NK-92 treated with Interleukin-12 subunit alpha and Interleukin-12 subunit beta, amount 100 ng/mL, for 24 hours (cell line): ENCODE measurements around the gene MLIP.
"Not testable (repeated sequence)": the region's sequence is repeated elsewhere in the genome, so short reads cannot be mapped to it uniquely, and the experiment has no call there.

Source experiments
- DNase-seq: peaks from one replicate; lab custom pipeline; 2025; lab: John Stamatoyannopoulos, UW

MLIP gene

DNA sequence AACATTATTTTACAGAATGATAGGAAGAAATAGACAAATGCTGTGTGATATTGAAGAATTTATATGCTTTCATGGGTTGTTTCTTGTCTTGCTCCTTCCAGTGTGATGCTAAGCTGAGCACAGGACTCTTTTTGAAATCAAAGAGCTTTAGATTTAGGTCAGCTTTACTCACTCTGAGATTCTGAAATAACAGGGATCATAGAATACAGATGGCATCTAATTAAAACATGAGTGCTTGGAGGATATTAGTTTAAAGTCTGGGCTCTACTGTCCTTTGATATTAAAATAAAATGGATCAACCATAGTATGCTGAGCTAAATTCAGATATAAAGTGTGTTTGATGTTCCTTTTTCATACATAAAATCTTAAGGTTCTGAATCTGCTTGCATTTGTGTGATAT is 29.6 kb downstream of the MLIP start:
- no peak for DNase-seq

GRCh38 chr6:54142889-54143519 is 31.8 kb downstream of the MLIP start:
- DNase-seq, result no peak

DNA sequence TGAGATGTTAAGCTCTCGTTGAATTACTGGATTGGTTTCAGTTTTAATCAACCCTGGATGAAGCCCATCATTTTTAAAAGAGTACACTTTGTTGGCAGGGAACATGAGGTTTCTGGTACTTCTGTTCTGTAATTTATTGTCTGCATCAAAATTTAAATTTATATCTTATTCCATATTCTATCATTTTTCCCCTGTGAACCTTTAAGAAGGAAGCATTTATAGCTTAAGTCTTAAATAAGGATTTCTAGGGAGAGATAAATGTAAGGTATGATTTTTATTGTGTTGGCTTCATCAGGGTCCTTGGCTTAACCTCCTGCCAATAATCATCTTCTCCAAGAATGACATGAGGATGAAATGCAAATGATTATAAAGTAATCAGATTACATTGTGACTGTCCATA is 40.6 kb downstream of the MLIP start:
- no peak for DNase-seq

DNA sequence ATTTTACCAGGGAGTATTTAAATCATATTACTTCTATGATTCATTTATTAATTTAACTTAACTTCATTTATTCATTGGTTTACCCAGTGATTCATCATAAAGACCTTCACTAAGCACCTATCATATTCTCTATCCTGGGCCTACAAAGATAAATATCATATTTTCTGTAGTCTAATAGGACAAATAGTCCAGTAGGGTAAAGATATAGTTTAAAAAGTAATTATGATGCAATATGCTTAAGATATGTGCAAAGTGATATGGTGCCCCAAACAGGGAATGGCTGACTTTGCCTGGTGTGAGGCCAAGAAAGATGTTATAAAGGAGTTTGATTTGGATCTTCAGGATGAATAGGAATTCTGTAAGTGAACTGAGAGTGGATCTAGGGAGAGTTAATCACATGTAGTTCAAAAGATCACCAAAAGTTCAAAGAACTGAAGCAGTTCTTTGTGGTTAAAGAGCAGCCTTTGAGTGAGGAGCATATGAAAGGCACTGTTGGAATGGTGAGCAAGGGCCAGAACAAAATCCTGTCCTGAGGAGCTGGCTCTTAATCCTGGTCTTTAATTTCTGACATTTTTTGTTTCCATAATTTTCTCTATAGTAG is 45.5 kb downstream of the MLIP start:
- DNase-seq, result no peak

- DNase-seq, result no peak
Measured at GRCh38 chr6:54157405-54157804, 46.2 kb downstream of the MLIP start.

GRCh38 chr6:54173089-54173488 is 61.8 kb downstream of the MLIP start:
- DNase-seq, result no peak

DNA sequence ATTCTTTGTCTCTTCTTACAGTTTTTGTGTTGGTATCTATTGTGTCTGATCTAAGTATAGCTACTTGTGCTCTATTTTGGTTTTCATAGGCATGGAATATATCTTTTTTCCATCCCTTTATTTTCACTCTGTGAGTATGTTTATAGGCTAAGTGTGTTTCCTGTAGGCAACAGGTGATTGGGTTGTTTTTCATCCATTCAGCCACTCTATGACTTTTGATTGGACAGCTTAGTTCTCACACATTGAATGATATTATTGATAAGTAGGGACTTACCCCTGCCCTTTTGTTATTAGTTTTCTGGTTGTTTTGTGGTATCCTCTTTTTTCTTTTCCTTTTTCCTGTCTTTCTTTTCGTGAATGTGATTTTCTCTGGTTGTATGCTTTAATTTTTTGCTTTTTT is 67.9 kb downstream of the MLIP start:
- no peak for DNase-seq

DNA sequence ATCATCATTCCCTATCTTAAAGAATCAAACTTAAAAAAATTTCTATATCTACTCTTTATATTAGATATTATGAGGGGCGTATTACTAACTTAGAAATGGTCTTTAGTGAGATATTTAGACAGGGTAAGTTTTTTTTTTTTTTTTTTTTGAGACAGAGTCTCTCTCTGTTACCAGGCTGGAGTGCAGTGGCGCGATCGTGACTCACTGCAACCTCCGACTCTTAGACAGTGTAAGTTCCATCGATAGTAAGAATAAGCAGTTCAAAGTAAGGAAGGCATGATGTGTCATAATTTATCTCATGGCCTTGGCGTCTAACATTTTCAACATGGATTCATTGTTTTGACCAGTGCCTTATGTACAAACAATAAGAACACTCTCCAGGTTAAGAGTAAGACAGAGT is 72.4 kb downstream of the MLIP start:
- DNase-seq, result no peak

DNA sequence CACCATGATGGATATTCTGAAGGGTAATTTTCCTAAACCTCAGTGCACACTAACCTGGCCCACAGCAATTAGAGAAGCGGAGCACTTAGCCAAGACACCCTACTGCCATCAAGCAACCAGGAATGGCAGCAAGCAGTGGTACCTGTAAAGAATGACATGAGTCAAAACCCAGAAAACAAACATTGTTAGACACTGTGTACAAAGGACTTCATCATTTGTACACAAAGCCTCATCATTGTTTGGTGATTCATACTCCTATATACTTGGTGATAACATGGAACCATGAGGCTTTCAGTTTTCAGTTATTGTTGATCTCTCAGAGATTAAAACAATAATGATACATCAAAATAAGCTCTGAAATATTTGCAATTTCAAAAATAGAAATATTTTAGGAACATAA is 74.6 kb downstream of the MLIP start:
- no peak for DNase-seq

- no peak for DNase-seq
Measured at GRCh38 chr6:54188846-54189245, 77.6 kb downstream of the MLIP start.

GRCh38 chr6:54191461-54191860 is 80.2 kb downstream of the MLIP start:
- DNase-seq, result no peak

- DNase-seq, result no peak
Measured at GRCh38 chr6:54192993-54193392, 81.8 kb downstream of the MLIP start.

DNA sequence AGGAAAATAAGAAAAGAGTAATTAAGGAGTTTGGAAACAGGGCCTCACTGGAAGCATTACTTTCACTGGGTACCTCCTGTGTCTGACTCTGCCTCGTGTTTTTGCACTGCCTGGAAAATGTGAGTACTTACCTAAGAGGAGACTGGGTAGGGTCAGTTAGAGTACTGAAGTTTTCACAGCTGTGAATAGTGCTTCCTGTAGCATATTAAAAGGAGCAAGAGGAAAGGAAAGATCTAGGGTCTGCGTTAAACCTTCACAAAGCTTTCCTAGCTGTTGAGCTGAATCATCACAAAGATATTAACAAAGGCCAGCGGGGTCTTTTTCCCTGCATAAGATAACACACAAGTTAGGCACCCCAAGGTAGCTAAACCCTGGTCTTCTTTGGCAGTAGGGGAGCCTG is 82.3 kb downstream of the MLIP start:
- no peak for DNase-seq

DNA sequence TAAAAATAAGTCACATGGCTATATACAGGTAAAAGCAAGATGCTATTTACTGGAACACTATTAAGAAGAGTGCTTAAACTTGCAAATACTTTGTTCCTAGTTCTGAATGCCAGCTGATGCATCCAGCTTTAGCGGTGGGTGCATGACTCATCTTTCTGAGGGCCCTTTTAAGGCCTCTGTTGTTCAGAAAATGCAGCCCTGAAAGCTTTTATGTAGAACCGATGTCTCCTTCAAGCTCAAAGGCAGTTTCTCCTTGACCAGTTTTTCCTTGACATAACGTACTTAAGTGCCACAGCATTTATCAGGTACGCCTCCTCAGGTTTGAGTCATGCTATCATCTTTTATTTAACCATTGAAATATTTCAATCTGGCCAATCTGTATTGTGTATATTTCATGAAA is 82.8 kb downstream of the MLIP start:
- no peak for DNase-seq

GRCh38 chr6:54195637-54196036 is 84.4 kb downstream of the MLIP start:
- no peak for DNase-seq

DNA sequence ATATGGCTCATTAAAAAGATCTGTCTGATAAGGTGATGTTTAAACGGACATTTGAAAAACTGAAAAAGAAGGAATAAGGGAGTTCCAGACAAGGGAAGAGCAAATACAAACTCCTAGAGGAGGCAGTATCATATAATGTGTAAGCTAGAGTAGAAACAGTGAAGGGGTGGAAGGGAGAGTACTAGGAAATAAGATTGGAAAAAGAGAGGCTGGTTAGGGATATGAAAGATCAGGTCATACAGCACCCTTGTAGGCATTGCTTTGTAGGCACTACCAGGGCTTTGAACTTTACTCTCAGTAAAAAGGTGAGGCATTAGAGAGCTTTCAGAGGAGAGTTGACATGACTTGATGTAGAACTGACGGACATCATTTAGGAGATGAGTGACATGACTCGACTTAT is 85.7 kb downstream of the MLIP start:
- DNase-seq, result no peak

DNA sequence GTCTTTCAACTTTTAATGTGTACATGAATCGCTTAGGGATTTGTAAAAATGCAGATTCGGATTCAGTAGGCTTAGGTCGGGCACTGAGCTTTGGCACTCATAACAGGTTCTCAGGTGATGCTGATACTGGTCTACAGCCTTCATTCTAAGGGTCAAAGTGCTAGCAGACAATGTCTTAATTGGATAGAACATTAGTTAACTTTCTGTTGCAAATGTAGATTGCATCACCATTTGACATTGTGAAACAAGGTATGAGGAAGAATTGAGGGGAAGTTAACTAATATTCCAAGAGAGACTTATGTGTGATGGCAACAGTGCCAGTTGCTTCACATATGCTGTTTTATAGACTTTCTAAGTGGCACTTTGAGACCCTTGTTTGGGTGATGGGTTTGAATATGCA is 86.9 kb downstream of the MLIP start:
- DNase-seq, result no peak

DNA sequence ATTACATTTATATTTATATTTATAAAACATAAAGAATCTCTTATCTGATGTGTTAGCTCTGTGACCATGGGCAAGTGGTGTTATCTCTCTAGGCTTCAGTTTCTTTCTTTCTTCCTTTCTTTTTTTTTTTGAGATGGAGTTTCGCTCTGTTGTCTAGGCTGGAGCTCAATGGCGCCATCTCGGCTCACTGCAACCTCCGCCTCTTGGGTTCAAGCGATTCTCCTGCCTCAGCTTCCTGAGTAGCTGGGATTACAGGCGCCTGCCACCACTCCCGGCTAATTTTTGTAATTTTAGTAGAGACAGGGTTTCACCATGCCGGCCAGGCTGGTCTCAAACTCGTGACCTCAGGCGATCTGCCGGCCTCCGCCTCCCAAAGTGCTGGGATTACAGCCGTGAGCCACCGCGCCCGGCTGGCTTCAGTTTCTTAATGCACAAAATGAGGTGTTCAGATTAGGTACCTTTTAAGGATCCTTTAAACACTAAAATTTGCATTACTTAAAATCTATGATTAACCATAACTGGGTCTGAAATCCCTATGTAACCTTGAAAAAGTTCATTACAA is 92.3 kb downstream of the MLIP start:
- not testable (repeated sequence) for DNase-seq

GRCh38 chr6:54204921-54205591 is 93.8 kb downstream of the MLIP start:
- no peak for DNase-seq

DNA sequence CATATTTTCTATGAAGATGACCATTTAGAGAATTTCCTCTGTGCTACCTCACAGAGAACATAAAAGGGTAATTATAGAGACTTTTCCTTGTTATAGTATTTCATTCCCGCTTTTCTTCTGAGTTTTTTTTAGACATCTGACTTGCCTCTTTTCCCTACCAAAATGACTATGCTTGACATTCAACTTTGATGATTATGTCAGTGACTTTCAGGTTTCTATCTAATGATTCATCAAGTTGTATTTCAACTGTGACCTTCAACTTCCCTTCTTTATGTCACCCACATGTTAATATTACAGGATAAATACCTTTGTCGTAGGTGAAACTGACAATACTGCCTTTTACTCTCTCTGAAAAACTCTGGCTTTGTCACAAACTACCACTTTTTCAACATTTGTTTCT is 95.3 kb downstream of the MLIP start:
- no peak for DNase-seq

DNA sequence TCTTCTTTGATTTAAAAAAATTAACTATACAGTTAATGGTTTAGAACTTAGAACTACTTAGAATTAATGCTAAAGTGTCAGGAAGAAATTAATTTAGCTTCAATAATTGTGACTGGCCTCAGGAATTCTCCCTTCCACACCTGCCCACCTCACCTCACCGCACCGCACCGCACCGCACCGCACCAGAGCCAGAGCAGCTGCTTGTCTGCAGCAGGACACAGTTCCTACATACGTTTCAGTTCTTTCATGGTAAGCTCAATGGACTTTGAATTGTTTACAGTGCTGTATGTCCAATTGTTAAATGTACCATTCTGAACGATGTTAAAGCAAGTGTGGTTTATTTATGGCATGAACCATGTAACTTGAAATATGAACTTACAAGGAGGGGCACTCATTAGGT is 98.7 kb downstream of the MLIP start:
- DNase-seq, result not testable (repeated sequence)

- no peak for DNase-seq
Measured at GRCh38 chr6:54214286-54214685, 103.0 kb downstream of the MLIP start.

DNA sequence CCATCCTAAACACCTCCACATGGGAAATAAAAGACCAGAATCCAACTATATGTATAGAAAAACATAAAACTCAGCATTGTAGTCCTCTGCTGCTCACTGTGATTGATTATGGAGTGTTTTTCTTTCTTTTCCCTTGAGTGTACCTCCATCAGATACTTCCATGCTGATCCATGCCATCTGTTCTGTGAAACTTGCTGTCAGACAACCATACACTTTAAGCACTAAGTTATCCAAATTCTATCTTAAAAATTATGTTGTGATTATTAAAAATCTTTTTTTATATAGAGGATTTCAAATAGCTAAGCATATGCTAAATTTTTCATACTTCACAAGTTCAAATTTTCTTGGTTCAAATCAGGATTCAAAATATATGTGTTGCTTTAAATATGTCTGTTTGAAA is 105.1 kb downstream of the MLIP start:
- no peak for DNase-seq
